Smooth muscle cell (in vitro differentiated cells): ENCODE data around the gene BPIFB3. TPM values are rescaled to one million over a fixed set of nuclear protein-coding genes. Genes with fewer than 3 reads are reported as not detected.

Source experiments
- DNase-seq: peaks from one replicate; lab custom pipeline; 2025; ENCODE audit not compliant: unreplicated experiment; lab: John Stamatoyannopoulos, UW
- H2AFZ ChIP-seq: fragments of 200-600 bp; sonication (generic); 2 replicates; pipeline ENCODE4 v1.6.0; 2016; ENCODE audit warnings: antibody characterized with exemption, low read depth, mild to moderate bottlenecking
- H3F3A ChIP-seq: fragments of 200-600 bp; sonication (generic); 2 replicates; pipeline ENCODE4 v1.6.0; 2017; ENCODE audit warnings: antibody characterized with exemption, low read depth
- H3K27ac ChIP-seq: fragments of 200-600 bp; sonication (generic); 2 replicates; pipeline ENCODE4 v1.5.1; 2016; ENCODE audit warnings: low read depth, mild to moderate bottlenecking
- H3K27me3 ChIP-seq: fragments of 200-600 bp; sonication (generic); 2 replicates; pipeline ENCODE4 v1.6.1; 2016; ENCODE audit warnings: low read depth, mild to moderate bottlenecking
- H3K36me3 ChIP-seq: fragments of 200-600 bp; sonication (generic); 2 replicates; pipeline ENCODE4 v1.5.1; 2016; ENCODE audit warnings: low read depth
- H3K4me1 ChIP-seq: fragments of 200-600 bp; sonication (generic); 2 replicates; pipeline ENCODE4 v1.5.1; 2016; ENCODE audit warnings: low read depth
- H3K4me2 ChIP-seq: fragments of 200-600 bp; sonication (generic); 2 replicates; pipeline ENCODE4 v1.6.0; 2016; ENCODE audit warnings: mild to moderate bottlenecking
- H3K4me3 ChIP-seq: fragments of 200-600 bp; sonication (generic); 2 replicates; pipeline ENCODE4 v1.5.1; 2016; ENCODE audit warnings: mild to moderate bottlenecking
- H3K79me2 ChIP-seq: fragments of 200-600 bp; sonication (generic); 2 replicates; pipeline ENCODE4 v1.6.0; 2016; ENCODE audit warnings: low read depth, mild to moderate bottlenecking
- H3K9ac ChIP-seq: fragments of 200-600 bp; sonication (generic); 2 replicates; pipeline ENCODE4 v1.6.0; 2016; ENCODE audit warnings: low read depth
- H3K9me3 ChIP-seq: fragments of 200-600 bp; sonication (generic); replicated peaks from 2 replicates; pipeline ENCODE4 v1.5.1; 2016; ENCODE audit warnings: low read depth
- H4K20me1 ChIP-seq: fragments of 200-600 bp; sonication (generic); 2 replicates; pipeline ENCODE4 v1.6.0; 2016; ENCODE audit warnings: low read depth
- CTCF ChIP-seq: fragments of 200-600 bp; sonication (generic); IDR thresholded peaks from 2 replicates; pipeline ENCODE4 v1.5.1; 2017; ENCODE audit warnings: borderline replicate concordance, mild to moderate bottlenecking, antibody characterized with exemption; ENCODE audit not compliant: insufficient read depth, poor library complexity, severe bottlenecking
- whole genome bisulfite sequencing: methylation state at CpG from one replicate; pipeline ENCODE4 v1.1.7; 2016; ENCODE audit warnings: low lambda C conversion rate; 5-methylcytosine and 5-hydroxymethylcytosine counted together
- polyA plus RNA-seq: library from polyadenylated mRNA; unstranded; fragments of >200 nt; fragmentation: Nextera tagmentation; extraction: Ambion mirVana; gene quantifications from 2 replicates; pipeline ENCODE4 v1.2.1, GENCODE V29; 2016
- total RNA-seq: library from RNA; depleted of rRNA; stranded (reverse); fragments of >200 nt; gene quantifications from 2 replicates; pipeline ENCODE4 v1.2.3, GENCODE V29; 2014

BPIFB3 gene
- total and polyA plus RNA-seq, 2 experiments from 2014 or later, result not detected

- no peaks in the 10 kb centered on the region for H3K9me3 ChIP-seq
- no peak overlapping the region for H2AFZ ChIP-seq
- no peak overlapping the region for H3K27ac ChIP-seq
- no peak overlapping the region for H3K4me2 ChIP-seq
- WGBS, result 77% methylated on average over 2 of the region's 2 CpGs
- H4K20me1 ChIP-seq, result no peaks in the 10 kb centered on the region
- no peaks in the 10 kb centered on the region for H3F3A ChIP-seq
- no peak overlapping the region for H3K4me3 ChIP-seq
- no peaks in the 10 kb centered on the region for H3K4me1 ChIP-seq
- H3K36me3 ChIP-seq, result no peaks in the 10 kb centered on the region
- no peak for DNase-seq
- TF ChIP-seq CTCF, result no peak
- no peak overlapping the region for H3K9ac ChIP-seq
- no peaks in the 10 kb centered on the region for H3K79me2 ChIP-seq
- no peaks in the 10 kb centered on the region for H3K27me3 ChIP-seq
Observed at GRCh38 chr20:33108661-33109060, 55.0 kb downstream of the BPIFB3 start.

- Histone ChIP-seq H2AFZ (no peak overlapping the region), H3K9me3 (no peaks in the 10 kb centered on the region), H3K4me2 (no peak overlapping the region), H3F3A (no peaks in the 10 kb centered on the region), H3K27ac (no peak overlapping the region), H3K4me3 (no peak overlapping the region), H3K36me3 (no peaks in the 10 kb centered on the region), H3K4me1 (no peaks in the 10 kb centered on the region), H4K20me1 (no peaks in the 10 kb centered on the region), H3K27me3 (no peaks in the 10 kb centered on the region), H3K79me2 (no peaks in the 10 kb centered on the region), H3K9ac (no peak overlapping the region)
- WGBS, result 84% methylated on average over 8 of the region's 8 CpGs
- DNase-seq, result no peak
- no peak for TF ChIP-seq CTCF
Observed at GRCh38 chr20:33110147-33110825, 56.6 kb downstream of the BPIFB3 start.

- no peaks in the 10 kb centered on the region for H4K20me1 ChIP-seq
- no peaks in the 10 kb centered on the region for H3K4me1 ChIP-seq
- no peak for TF ChIP-seq CTCF
- no peak overlapping the region for H3K9ac ChIP-seq
- 98% methylated on average over 5 of the region's 5 CpGs for WGBS
- no peak overlapping the region for H3K4me2 ChIP-seq
- no peak overlapping the region for H3K27ac ChIP-seq
- no peaks in the 10 kb centered on the region for H3K27me3 ChIP-seq
- no peak overlapping the region for H2AFZ ChIP-seq
- H3K4me3 ChIP-seq, result no peak overlapping the region
- H3K36me3 ChIP-seq, result no peaks in the 10 kb centered on the region
- H3K9me3 ChIP-seq, result no peaks in the 10 kb centered on the region
- DNase-seq, result no peak
- no peaks in the 10 kb centered on the region for H3F3A ChIP-seq
- no peaks in the 10 kb centered on the region for H3K79me2 ChIP-seq
Observed at GRCh38 chr20:33111306-33111705, 57.6 kb downstream of the BPIFB3 start.
